ENCODE results near the gene OR52E4.

OR52E4 gene

DNA sequence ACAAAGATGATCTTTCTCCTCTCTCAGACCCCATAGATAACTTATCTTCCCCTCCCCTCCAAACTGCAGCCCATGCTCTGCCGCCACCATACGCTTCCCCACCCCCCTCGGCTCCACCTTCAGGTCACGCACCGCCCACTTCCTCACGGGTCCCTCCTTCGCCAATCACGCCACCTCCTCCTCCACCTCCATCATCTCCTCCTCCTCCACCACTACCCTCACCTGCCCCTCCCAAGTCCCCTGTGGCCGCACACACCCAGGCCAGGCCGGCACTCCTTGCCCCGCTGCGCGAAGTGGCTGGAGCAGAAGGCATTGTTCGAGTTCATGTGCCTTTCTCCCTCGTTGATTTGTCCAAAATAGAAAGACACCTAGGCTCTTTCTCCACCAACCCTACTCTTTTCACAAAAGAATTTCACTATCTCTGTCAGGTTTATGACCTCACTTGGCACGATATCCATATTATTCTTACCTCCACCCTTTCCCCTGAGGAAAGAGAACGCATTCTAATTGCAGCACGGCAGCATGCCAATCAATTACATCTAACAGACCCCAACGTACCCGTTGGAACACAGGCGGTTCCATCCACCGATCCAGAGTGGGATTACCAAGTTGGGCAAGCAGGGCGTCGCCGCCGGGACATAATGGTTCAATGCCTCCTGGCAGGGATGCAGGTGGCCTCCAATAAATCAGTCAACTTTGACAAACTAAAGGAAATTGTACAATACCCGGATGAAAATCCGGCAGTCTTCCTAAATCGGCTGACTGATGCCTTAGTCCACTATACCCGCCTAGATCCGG, 49.3 kb downstream of the OR52E4 start:
- no peak for DNase-seq (ENCODE audit: low read depth)

DNA sequence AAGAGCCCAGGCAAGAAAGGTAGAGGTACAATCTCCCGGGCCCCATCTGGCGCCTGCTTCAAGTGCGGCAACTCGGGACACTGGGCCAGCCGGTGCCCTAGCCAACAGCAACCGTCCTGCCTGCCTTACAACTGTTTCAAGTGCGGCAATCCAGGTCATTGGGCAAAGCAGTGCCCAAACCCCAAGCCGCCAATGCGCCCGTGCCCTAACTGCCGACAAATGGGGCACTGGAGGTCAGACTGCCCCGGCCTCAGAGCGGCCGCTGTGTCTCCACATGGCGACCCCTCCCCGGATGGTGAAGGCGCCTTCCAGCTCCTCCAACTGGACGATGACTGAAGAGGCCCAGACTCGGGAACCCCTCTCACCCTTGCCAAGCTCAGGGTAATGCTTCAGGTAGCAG, 50.2 kb downstream of the OR52E4 start:
- no peak for DNase-seq (ENCODE audit: low read depth)

DNA sequence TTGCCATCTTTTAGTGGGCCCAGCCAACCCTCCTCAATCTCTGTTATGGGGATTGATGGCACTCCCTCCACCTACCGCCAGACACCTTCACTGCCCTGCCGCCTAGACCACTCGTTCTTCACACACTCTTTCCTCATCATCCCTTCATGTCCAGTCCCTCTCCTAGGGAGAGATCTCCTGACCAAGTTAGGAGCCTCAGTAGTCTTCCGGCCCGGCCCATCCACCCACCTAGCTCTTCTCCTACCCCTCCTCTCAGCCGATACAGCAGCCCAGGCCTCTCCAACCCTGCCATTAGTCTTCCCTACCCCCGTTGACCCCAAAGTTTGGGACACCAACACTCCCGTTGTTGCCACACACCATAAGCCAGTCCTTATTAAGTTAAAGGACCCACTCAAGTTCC, 50.6 kb downstream of the OR52E4 start:
- no peak for DNase-seq (ENCODE audit: low read depth)

DNA sequence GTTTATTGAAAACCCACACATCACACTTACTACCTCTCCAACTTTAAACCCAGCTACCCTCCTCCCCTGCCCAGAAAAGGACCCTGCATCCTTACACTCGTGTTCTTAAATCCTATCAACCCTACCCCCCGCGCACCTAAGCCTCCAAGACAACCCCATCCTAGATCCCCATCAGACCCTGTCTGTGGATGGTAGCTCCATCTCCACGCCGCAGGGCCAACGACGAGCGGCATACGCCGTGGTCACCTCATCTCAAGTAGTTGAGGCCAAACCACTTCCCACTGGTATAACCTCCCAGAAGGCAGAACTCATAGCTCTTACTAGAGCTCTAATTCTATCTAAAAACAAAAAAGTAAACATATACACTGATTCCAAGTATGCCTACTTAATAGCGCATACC, 52.2 kb downstream of the OR52E4 start:
- DNase-seq (ENCODE audit: low read depth) = no peak

DNA sequence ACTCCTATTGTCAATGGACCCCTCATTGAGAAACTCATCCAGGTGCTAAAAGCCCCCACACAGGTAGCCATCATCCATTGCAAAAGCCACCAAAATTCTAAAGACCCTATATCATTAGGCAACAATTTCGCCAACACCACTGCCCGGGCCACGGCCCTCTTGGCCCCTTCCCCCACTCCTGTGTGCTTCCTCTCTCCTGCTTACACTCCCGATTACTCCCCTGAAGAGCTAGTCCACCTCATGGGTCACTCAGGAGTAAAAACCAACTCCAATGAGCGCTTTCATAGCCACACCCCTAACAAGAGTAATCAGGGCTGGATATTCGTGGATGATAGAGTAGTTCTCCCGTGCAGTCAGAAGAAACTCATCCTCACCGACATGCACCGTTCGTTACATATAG, 52.7 kb downstream of the OR52E4 start:
- no peak for DNase-seq (ENCODE audit: low read depth)

All from T follicular helper cell (primary cell).